ENCODE measurements around the gene ORC5.

DNA sequence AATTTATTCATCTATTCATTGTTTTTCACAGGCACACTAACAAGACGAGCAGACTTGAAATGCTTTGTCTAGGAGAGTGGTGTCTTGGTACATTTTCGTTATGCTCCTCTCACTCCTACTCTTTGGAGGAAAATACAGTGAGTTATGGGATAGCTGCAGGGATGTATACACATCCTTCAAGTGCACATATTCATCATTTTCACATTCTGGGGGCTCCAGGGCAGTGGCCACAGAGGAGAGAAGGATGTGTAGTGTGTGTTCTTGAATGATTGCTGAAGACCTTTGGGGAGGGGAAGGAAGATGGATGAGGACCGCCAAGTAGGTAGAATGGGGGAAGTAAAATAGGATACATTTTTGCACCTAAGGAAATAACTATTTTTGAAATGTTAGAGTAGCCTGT, 34.8 kb upstream of the ORC5 start:
- TF ChIP-seq CTCF (IDR thresholded peaks at IDR 0.05) (no peak), EP300 (IDR thresholded peaks at IDR 0.05) (no peak), POLR2A (IDR thresholded peaks at IDR 0.05) (no peak), POLR2AphosphoS5 (IDR thresholded peaks at IDR 0.05) (no peak)

Data from suprapubic skin (tissue), 4 donors.